NT2/D1 (cell line): ENCODE results near the gene AHCYL2.
"Not testable (repeated sequence)": the region's sequence is repeated elsewhere in the genome, so short reads cannot be mapped to it uniquely, and the experiment has no call there.

ENCODE experiments used
- SUZ12 ChIP-seq: IDR thresholded peaks from 2 replicates; pipeline ENCODE4 v1.6.1; 2011; ENCODE audit not compliant: insufficient read length, insufficient read depth; ENCODE audit errors: extremely low read depth
- YY1 ChIP-seq: IDR thresholded peaks from 2 replicates; pipeline ENCODE4 v1.6.1; 2011; ENCODE audit not compliant: insufficient read length, insufficient read depth
- ZNF274 ChIP-seq: IDR thresholded peaks from 2 replicates; pipeline ENCODE4 v1.6.1; 2011; ENCODE audit warnings: mild to moderate bottlenecking, low read depth, low read length

- not testable (repeated sequence) for TF ChIP-seq YY1, ZNF274, SUZ12
These were observed 75.5 kb downstream of the AHCYL2 start for GRCh38 chr7:129300299-129300698.
